IPS-NIHi7 (cell line): ENCODE results near the gene CDH3.

ENCODE experiments used
- DNase-seq: peaks from one replicate; pipeline ENCODE4 v3.0.0; 2012; ENCODE audit warnings: mixed read lengths; ENCODE audit errors: extremely low spot score

Gene CDH3

GRCh38 chr16:68644715-68645493, at the start of gene CDH3:
Gene CDH3 (plus strand): TSS chr16:68645310. CDS start chr16:68645380, 70 bp downstream.
- peak; percentile 93 for DNase-seq

GRCh38 chr16:68596266-68596665, 48.8 kb upstream of the CDH3 start:
- DNase-seq, result no peak

GRCh38 chr16:68599586-68599985, 45.5 kb upstream of the CDH3 start:
- DNase-seq, result peak; percentile 26

GRCh38 chr16:68605746-68606145, 39.4 kb upstream of the CDH3 start:
- DNase-seq, result no peak

GRCh38 chr16:68607443-68607842, 37.7 kb upstream of the CDH3 start:
- no peak for DNase-seq

GRCh38 chr16:68608330-68608729, 36.8 kb upstream of the CDH3 start:
- DNase-seq, result no peak

- no peak for DNase-seq
Observed at GRCh38 chr16:68612996-68613395, 32.1 kb upstream of the CDH3 start.

GRCh38 chr16:68617734-68618133, 27.4 kb upstream of the CDH3 start:
- DNase-seq, result no peak

- DNase-seq, result no peak
Observed at GRCh38 chr16:68626557-68626956, 18.6 kb upstream of the CDH3 start.

- no peak for DNase-seq
Observed at GRCh38 chr16:68627951-68628425, 17.1 kb upstream of the CDH3 start.

- DNase-seq, result peak; percentile 66
Observed at GRCh38 chr16:68629351-68629910, 15.7 kb upstream of the CDH3 start.

GRCh38 chr16:68636064-68636560, 9.0 kb upstream of the CDH3 start:
- DNase-seq, result peak; percentile 1

- DNase-seq, result no peak
Observed at GRCh38 chr16:68636818-68637217, 8.3 kb upstream of the CDH3 start.

- no peak for DNase-seq
Observed at GRCh38 chr16:68640972-68641371, 4.1 kb upstream of the CDH3 start.

- DNase-seq, result no peak
Observed at GRCh38 chr16:68642047-68642435, 3.1 kb upstream of the CDH3 start.

GRCh38 chr16:68642436-68643101, 2.5 kb upstream of the CDH3 start:
- DNase-seq, result peak; percentile 80

- no peak for DNase-seq
Observed at GRCh38 chr16:68643227-68643626, 1.9 kb upstream of the CDH3 start.

GRCh38 chr16:68643847-68644246, 1.3 kb upstream of the CDH3 start:
- no peak for DNase-seq

- DNase-seq, result no peak
Observed at GRCh38 chr16:68644296-68644695, 814 bp upstream of the CDH3 start.

GRCh38 chr16:68645494-68646388, 631 bp downstream of the CDH3 start:
- peak; percentile 67 for DNase-seq

GRCh38 chr16:68646953-68647659, 2.0 kb downstream of the CDH3 start:
- DNase-seq, result no peak
